Transverse colon (tissue), 4 donors: ENCODE results near the gene ERMP1.

Experiments
- CTCF ChIP-seq, 5 experiments: fragments of 200-600 bp in 3 of 5; fragments of 450-650 bp in 2 of 5; sonication (generic) in 3 of 5; IDR thresholded peaks; 1 replicate in 2 of 5; 2 replicates in 3 of 5; pipeline ENCODE4 v1.5.1; 2016 to 2017; ENCODE audit warnings: antibody characterized with exemption in 5 of 5, inconsistent platforms in 3 of 5, mild to moderate bottlenecking in 2 of 5, moderate library complexity in 1 of 5
- EP300 ChIP-seq: sonication (generic); formaldehyde crosslinking; IDR thresholded peaks from one replicate; pipeline ENCODE4 v1.6.1; 2017; ENCODE audit warnings: antibody characterized with exemption, low read depth
- POLR2A ChIP-seq: fragments of 450-650 bp; IDR thresholded peaks from one replicate; pipeline ENCODE4 v1.6.1; 2016; ENCODE audit warnings: antibody characterized with exemption, mild to moderate bottlenecking, moderate library complexity
- POLR2AphosphoS5 ChIP-seq, 3 donors: sonication (generic); formaldehyde crosslinking; IDR thresholded peaks; one replicate each; pipeline ENCODE4 v1.6.1; 2016; ENCODE audit warnings: antibody characterized with exemption in 3 of 3

GRCh38 chr9:5866685-5867084 lies 33.8 kb upstream of the ERMP1 start:
- TF ChIP-seq CTCF (IDR thresholded peaks at IDR 0.05) = no peak
- TF ChIP-seq POLR2A = no peak
- no peak for TF ChIP-seq EP300
- TF ChIP-seq POLR2AphosphoS5 (IDR thresholded peaks at IDR 0.05) = no peak
